Epithelial cell of esophagus (primary cell): ENCODE results near the gene SPPL2C.

Experiments
- DNase-seq: peaks from one replicate; pipeline ENCODE4 v3.0.0; 2010; ENCODE audit warnings: low read depth
- H3K4me3 ChIP-seq: 2 replicates; pipeline ENCODE4 v1.5.1; 2011; ENCODE audit warnings: mild to moderate bottlenecking, low read length, control low read depth
- CTCF ChIP-seq: IDR thresholded peaks from 2 replicates; pipeline ENCODE4 v1.5.1; 2011; ENCODE audit warnings: low read depth, mild to moderate bottlenecking, low read length, control low read depth, inconsistent platforms; ENCODE audit not compliant: insufficient read depth; ENCODE audit errors: missing control alignments

The SPPL2C gene

GRCh38 chr17:45849536-45849990 lies 4.9 kb downstream of the SPPL2C start:
- DNase-seq: no peak
- TF ChIP-seq CTCF: no peak
- no peak overlapping the region for H3K4me3 ChIP-seq

- DNase-seq: no peak
- TF ChIP-seq CTCF: no peak
Measured at GRCh38 chr17:45850011-45850410, 5.3 kb downstream of the SPPL2C start.

GRCh38 chr17:45850468-45850867 lies 5.8 kb downstream of the SPPL2C start:
- DNase-seq: no peak

More at GRCh38 chr17:45850011-45850410, 5.3 kb downstream of the SPPL2C start:
- H3K4me3 ChIP-seq: no peak overlapping the region

GRCh38 chr17:45851022-45851421 lies 6.3 kb downstream of the SPPL2C start:
- no peak overlapping the region for H3K4me3 ChIP-seq
- DNase-seq: no peak
- TF ChIP-seq CTCF: no peak

More at GRCh38 chr17:45850468-45850867, 5.8 kb downstream of the SPPL2C start:
- no peak overlapping the region for H3K4me3 ChIP-seq
- TF ChIP-seq CTCF: no peak

- TF ChIP-seq CTCF: no peak
- H3K4me3 ChIP-seq: no peak overlapping the region
- DNase-seq: no peak
Measured at GRCh38 chr17:45851464-45851863, 6.8 kb downstream of the SPPL2C start.

GRCh38 chr17:45851873-45852272 lies 7.2 kb downstream of the SPPL2C start:
- TF ChIP-seq CTCF: no peak
- H3K4me3 ChIP-seq: no peak overlapping the region
- no peak for DNase-seq

GRCh38 chr17:45852535-45853297 lies 8.0 kb downstream of the SPPL2C start:
- no peak overlapping the region for H3K4me3 ChIP-seq
- peak; percentile 95 for TF ChIP-seq CTCF
- peak; percentile 63 for DNase-seq
